NOMO-1 treated with dmso at 0.1 percent for 144 hours (cell line): ENCODE measurements around the gene ENTREP3.

Experiments used
- DNase-seq: peaks from one replicate; lab custom pipeline; 2025; ENCODE audit not compliant: unreplicated experiment; lab: John Stamatoyannopoulos, UW

ENTREP3 gene

DNA sequence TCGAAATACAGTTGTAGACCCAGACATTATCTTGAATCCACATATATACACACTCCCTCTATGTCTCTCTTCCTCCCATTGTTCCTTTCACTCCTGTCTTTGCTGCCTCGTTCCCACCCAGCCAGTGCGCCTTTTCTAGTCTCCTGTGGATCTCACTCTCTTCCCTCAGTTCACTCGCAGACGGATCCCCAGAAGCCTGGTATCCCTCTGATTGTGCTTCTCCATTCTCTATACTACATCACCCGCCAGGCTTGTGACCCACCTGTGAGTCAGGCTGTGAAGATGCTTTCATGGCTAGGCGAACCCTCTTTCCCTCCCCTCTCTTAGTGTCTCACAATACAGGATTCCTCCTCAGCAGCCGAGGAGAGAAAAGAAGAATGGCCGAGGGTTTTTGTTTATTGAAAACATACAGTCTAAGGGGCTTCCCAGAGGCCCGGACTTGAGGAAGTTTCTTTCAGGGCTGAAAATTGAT is 23.4 kb upstream of the ENTREP3 start:
- DNase-seq = no peak

DNA sequence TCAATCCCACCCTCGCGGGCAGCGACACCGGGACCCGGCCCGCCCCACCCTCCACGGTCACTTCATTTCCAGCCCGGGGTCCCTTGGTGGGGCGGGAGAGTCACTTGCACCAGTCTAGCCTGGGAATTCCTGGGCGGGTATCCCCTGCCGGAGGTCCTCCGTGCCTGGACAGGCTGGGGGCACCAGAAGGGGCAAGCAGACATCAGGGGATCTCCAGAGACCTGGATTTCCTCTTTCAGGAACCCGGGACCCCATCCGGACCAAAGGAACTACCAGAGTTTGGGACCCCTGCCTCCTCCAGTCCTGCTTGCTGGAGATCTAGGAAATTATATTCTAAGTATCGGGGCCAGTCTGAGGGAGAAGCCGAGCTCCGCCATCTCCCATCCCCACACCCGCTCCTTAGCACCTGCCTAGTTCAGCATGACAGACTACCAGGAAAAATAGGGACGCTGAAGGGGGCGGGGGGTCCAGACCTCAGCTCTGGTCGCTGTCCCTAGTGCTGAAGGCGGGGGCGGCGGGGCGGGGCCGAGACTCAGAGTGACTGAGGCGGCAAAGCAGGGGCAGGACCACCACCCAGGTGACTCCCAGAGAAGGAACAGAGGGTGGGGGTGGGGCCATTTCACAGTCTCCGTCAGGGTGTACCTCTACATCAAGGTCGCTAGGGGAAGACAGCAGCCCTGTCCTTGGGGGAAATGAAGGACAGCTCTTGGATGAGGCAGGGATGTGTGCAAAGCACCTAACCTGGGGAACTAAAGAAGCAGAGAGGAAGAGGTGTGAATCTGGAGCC is 22.8 kb upstream of the ENTREP3 start:
- DNase-seq = no peak

- DNase-seq = peak; percentile 93
Measured at GRCh38 chr1:155277070-155277901, 22.0 kb upstream of the ENTREP3 start, which contains the start of gene HCN3. Gene HCN3 (plus strand): TSS chr1:155277463. CDS start chr1:155277591, 128 bp downstream.

DNA sequence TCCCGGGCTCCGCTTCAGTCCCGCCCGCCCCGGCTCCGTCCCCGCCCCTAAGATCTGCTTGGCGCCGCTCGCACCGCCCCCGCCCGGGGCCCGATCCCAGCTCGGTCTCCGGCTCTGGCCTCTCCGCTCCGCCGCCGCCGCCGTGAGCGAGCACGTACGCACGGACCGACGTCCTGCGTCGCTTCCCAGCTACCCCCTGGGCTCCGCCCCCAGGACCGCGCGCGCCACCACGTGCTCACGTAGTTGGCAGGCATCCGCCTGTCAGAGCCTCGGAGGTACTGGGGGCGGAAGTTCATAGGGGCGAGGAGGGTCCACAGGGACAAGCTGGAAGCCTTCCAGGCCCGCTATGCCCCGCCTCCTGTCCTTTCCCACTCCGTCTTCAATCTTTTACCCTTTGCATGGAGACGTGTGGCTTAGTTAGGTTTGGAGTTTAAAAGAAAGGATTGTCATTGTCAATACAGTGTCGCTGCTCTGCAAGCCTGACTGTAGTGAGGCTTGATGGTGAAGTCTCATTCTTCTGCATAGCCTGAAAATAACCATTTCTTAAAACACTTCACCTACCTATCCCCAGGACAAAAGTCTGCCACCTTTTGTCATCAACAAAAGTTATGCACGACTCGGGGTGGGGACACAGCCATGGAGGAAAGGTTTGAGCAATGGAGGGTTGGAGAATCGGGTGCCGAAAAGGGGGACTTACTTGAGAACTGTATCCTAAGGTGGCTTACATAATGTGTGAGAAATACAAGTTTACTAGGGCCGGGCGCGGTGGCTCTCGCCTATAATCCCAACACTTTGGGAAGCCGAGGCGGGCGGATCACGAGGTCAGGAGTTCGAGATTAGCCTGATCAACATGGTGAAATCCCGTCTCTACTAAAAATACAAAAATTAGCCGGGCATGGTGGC is 18.3 kb upstream of the ENTREP3 start, which contains the start of gene CLK2:
Gene CLK2 (minus strand): TSS at position 162 of the 903 bp plus-strand sequence. CDS start 2,527 bp downstream, outside the sequence.
- peak; percentile 94 for DNase-seq

DNA sequence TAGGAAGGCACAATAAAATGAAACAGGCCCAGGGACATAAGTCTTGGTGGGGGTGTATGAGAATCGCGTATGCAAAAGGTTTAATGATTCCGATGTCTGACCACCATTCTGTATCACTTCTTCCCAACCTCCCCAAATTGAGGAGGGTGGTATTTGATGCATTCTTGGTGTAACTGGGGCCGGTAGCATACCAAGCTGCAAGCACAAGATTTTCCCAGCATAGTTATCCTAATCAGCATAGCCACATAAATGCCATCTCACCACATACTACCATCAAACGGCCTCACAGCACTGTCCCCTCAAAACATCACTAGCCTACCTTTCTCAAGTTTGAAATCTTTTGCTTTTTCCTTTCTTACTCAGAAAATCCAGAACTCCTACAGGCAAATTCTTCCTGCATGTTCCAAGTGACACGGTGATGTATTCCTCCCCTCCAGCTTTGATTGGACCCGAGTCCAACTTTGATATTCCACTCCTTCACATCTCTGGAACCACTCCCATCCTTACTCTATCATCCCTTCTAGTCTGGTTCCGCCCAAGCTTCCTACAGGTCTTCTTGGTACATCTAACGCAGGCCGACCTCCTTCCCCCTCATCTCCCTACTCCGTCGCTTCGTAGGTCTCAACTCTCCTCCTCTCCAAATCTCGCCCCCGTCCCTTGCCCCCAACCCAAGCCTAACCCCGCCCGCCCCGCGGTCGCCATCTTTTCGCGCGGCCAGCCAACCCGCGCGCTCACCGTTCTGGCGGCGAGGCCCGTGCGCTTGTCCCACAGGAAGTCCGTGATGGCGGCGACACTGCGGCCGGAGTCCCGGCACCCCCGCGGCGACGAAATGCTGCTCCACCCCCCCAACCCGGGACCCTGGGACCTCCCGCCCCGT is 17.4 kb upstream of the ENTREP3 start:
- DNase-seq = no peak

DNA sequence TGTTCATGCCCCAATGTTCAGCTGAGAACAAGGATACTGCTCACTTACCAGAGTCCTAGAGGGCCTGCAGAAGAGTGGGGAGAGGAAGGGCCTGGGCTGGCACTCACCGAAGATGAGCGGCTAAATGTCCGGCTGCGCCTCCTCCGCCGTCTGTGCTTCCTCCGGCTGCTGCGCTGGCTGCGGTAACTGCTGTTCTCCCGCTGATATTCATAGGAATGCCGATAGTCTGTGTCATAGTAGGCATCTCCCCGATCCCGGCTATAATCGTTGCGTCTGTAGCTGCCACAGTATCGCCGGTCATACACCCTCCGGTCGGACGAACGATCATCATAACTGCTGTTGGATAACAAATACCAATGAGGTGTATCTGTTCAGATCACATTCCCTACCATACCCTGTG is 14.1 kb upstream of the ENTREP3 start:
- DNase-seq = no peak

DNA sequence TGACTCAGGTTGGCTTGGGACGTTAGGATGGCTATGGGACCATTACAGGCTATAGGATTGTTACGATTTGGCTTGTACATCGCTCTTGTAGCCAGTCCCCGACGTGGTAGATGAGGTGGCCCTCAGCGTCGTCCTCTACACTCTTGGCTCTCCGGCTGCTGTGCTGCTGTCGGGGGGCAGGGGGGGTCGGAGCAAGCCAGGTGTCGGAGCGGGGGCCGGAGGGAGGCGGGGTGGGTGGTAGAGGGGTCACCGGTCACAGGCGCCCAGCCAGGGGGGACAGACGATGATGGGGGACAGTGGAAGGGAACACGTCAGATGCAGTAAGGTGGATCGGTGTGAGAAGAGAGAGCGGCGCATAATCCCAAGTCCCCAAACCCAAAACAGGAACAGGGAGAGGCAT is 13.3 kb upstream of the ENTREP3 start:
- no peak for DNase-seq

DNA sequence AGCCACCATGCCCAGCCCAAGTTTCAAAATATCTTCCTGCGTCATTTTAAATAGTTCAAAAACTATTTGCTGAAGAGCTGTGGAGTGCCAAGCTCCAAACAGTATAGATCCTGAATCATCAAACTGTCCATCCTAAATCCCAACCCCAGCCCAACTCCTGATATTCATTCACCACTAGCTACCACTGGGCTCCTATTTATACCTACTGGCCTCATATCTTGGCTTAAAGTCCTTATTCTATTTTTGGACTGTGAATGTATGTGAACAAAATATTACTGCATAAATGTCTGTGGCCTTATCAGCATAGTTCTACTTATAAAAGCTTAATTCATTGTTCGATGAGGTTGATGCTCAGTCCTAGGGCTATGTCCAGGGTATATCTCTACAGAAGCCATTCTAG is 12.1 kb upstream of the ENTREP3 start:
- DNase-seq = no peak

DNA sequence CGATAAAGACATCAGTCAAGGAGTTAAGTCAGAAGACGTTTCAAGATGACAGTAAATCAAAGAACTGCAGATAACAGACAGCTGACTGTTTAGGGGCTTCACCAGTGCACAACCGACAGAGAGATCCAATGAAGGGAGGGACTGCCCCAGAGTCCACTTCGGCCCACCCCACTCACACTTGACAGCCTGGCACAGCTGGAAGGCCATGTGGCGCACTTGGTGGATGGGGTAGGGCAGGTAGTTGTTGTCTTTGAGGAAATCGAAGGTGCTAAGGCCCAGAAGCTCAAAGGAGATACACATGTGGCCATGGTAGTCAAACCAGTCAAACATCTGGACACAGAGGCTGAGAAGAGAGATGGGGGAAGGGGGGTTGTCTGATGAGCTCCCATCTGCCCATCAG is 11.3 kb upstream of the ENTREP3 start:
- DNase-seq = no peak

GRCh38 chr1:155263067-155263466 is 7.8 kb upstream of the ENTREP3 start:
- DNase-seq = no peak

DNA sequence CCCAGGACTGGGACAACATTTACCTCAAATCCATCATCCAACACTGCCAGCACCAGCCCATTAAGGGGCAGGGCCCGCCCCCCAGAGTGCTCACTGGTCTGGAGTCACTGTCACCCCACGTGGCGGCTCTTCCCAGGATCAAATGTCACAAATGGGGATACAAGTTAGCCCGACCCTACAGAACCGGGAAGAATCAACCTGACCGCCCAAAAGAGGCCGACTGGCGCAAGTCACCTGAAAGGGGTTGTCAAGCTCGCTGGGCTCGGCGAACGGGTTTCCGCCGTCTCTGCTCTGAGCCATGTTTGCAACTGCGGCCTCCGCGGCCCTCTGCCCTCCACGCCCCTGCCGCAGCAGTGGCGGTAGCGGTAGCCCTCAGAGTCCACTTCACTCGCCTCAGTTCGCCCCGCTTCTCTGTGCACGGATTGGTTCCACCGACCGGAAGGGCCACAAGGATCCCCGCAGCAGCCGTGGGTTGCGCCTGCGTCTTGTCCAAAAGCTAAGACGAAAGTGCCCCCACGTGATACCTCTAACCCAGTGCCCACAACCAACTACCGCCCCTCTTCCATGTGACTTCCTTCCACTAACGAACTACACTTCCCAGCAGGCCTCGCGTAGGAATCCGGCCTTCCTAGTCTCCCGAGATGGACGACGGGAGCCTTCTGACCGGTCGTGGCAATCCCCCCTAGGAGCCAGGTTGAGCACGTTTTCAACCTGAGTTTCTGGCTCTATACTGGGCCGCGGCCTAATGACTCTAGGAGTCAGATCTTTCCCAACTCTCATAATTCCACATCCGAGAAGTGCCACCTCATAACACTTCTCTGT is 6.8 kb upstream of the ENTREP3 start, which contains the start of gene SCAMP3:
Gene SCAMP3 (minus strand): TSS at position 509 of the 822 bp plus-strand sequence. CDS start 209 bp downstream, at position 300.
- peak; percentile 92 for DNase-seq

DNA sequence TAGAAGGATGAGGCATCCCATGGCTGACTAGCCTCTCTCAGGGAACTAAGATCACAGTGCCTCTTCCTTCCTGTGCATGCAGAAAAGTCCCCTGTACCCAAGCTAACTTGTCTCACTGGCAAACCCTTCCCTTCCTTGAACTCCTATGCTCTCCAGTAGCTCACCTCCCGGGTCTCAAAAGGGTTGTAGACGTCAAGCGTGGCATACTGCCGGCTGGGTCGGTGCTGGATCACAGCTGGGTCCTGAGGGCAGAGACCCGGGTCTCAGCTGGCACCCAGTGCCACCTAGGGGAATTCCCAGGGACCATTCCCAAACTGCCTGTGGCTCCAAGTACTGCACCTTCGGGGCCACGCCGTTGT is 6.2 kb upstream of the ENTREP3 start:
- no peak for DNase-seq

DNA sequence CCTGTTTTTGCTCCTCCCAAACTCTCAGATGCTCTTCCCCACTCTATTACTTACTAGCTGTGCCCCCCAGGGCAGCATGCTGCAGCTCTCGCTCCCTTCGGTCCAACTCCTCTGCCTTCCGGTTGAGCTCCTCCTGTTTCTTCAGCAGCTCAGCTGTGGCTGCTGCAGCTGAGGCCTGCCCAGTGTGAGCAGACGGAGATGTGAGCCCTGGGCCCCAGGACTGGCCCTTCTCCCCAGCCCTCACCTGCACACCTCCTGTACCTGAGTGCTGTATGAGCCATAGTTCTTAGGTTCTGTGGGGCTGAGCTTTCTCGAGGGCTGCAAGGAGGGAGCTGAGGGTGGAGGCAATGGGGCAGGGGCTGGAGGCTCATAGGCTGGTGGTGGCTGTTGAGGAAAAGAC is 5.0 kb upstream of the ENTREP3 start:
- DNase-seq = no peak

DNA sequence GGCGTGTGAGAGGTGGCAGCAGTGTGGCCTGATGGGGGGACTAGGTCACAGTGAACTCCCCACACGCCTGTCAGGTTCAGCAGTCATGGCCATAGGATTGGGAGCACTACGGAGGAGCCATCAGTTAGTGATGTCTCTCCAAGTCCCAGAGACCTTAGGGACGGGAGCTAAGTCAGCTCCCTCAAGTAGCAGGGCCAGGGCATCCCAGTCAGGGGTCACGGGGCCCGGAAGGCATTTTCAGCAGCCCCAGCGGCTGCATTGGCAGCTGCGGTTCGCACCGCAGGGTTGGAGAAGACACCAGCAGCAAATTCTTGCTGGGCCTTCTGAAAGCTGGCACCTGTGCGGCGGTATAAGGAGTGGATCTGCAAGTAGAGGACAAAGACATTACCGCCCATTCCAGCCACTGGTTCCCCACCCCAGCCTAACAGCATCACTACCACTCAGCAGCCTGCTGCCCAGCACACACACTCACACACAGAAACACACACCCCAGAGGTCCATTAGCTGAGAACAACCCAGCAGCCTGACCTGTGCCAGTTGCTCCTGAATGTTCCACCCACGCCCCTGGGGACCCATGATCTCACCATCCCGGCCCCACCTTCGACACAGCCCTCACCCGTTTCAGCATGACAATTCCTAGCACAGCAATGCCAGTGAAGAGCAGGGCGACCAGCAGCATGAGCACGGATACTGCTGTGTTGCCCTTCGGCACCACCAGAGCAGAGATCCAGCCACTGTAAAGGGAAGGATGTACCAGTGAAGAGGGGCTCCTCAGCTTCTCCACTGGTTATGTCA is 972 bp upstream of the ENTREP3 start:
- no peak for DNase-seq

DNA sequence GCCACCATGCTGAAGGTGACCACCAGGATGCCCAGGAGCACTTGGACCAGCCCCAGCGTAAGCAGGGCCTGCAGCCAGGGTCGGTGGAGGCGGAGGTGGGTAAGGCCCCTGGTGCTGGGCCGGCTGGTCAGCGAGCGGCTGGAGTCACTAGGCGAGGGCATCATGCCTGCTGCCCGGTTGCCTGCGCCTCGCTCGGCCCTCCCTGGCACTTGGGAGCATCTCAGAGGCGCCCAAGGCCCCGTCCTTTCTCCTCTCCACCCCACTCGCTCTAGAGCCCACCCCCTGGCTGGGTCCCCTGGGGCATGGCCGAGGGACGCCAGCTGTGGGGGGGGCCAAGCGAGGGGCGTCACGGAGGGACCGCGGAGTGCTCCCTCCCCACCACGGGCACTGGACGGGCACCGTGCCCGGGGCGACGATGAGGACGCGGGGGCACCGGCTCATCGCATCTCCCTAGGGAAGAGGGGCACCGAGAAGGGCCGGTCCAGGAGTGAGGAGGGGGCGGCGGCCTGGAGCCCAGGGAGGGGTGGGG is 505 bp downstream of the ENTREP3 start:
- DNase-seq = no peak

DNA sequence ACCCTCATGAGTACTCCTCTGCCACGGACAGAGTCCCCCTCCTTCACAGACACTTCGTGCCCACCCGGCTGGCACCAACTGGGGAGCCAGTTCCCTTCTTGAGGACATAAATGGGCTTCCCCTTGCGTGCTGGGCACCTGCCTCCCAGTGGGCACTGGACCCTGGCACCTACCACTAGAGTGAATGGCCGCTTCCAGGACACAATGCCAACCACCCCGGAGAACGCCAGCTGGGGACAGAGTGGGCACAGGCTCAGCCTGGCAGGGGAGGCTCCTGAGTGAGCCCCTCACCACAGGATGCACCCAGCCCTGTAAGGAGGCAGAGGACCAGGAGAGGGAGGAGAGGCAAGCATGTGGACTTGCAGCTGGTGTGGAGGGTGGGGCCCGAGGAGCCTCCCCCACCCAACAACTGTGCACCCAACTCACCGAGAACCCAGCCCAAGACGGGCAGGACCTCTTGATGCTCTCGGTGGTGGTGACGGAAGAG is 1.0 kb downstream of the ENTREP3 start:
- DNase-seq = no peak

DNA sequence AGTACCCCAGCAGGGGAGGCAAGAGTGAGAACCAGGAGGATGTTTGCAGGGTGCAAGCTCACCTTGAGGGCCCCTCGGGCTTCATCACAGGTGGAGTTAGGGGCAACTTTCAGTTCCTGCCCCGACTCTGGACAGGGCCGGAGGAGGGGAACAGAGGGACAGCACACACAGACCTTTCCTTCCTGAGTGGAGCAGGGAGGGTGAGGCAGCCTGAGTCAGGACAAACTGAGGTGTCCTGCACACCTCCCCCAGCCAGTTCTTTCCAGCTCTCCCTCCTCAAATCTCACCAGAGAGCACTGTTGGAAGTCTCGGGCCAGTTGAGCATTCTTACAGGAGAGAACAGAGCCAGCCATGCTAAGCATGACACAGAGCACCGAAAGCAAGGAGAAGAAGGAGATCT is 1.5 kb downstream of the ENTREP3 start:
- DNase-seq = no peak

- no peak for DNase-seq
Measured at GRCh38 chr1:155253208-155253607, 2.1 kb downstream of the ENTREP3 start.
